ENCODE data around the gene CDH23. TPM values are rescaled to one million over a fixed set of nuclear protein-coding genes. Genes with fewer than 3 reads are reported as not detected.

The CDH23 gene
- total and polyA plus RNA-seq, 2 of the 8 experiments (the other 6 are each of a cell fraction or from before 2014, with no cell fraction given) = 1.9 to 4.9 TPM

- CTCF ChIA-PET (ENCODE audit: partially characterized antibody) = interaction anchor here (0.8 to 28.0 kb wide), 9 partner anchors 10 to 148 kb away, joined by 3 to 401 read pairs (median 4); partner anchors contain the start of genes CDH23 and SLC29A3
- H3K36me3 ChIP-seq (ENCODE audit: control insufficient read depth in 2 of 4, insufficient read depth in 4 of 4, low read length in 3 of 4) = no peaks in the 10 kb centered on the region
- no peak overlapping the region for H2BK120ac ChIP-seq (replicated peaks; ENCODE audit: low read depth, low read length)
- H4K91ac ChIP-seq (replicated peaks; ENCODE audit: insufficient read length, low read length) = no peak overlapping the region
- no peak overlapping the region for H2BK12ac ChIP-seq (ENCODE audit: low read depth, low read length)
- H2AFZ ChIP-seq (ENCODE audit: low read length) = no peak overlapping the region
- no peak overlapping the region for H2BK5ac ChIP-seq (ENCODE audit: low read depth, low read length)
- no peak overlapping the region for H2AK5ac ChIP-seq (ENCODE audit: low read depth, low read length)
- H3K4me2 ChIP-seq (ENCODE audit: insufficient read depth in 1 of 2, low read depth in 2 of 2, low read length in 2 of 2) = no peak overlapping the region
- no peak overlapping the region for H3K23ac ChIP-seq (ENCODE audit: insufficient read length)
- H3K14ac ChIP-seq (ENCODE audit: insufficient read length) = no peak overlapping the region
- TF ChIP-seq HDAC2 (IDR thresholded peaks at IDR 0.05; ENCODE audit: borderline replicate concordance in 1 of 2, low read depth in 2 of 2, low read length in 2 of 2) (no peak), SAP30 (IDR thresholded peaks at IDR 0.05; ENCODE audit: insufficient read depth, insufficient replicate concordance, low read length) (no peak), HDAC6 (IDR thresholded peaks at IDR 0.05; ENCODE audit: low read depth, low read length) (no peak), RAD21 (IDR thresholded peaks at IDR 0.05 in 1 of 2, conservative IDR thresholded peaks at IDR 0.05 in 1 of 2; ENCODE audit: low read depth in 2 of 2, low read length in 2 of 2) (no peak), CTCF (IDR thresholded peaks at IDR 0.05; ENCODE audit: control extremely low read depth in 1 of 3, insufficient read depth in 1 of 3, low read depth in 1 of 3, low read length in 3 of 3) (no peak), GABPA (IDR thresholded peaks at IDR 0.05; ENCODE audit: borderline replicate concordance, insufficient read depth, low read length) (no peak), GTF2F1 (IDR thresholded peaks at IDR 0.05; ENCODE audit: borderline replicate concordance, low read depth, low read length) (no peak), NRF1 (IDR thresholded peaks at IDR 0.05; ENCODE audit: low read depth, low read length) (no peak)
- POLR2A ChIA-PET (ENCODE audit: partially characterized antibody) = interaction anchor here (0.9 kb wide), 1 partner anchor 51 kb away, joined by 3 read pairs; no protein-coding TSS in a partner anchor
- 88% methylated on average over 8 of the region's 11 CpGs; no CpG with 5 or more reads in 1 of the 2 experiments for WGBS, 2 experiments (ENCODE audit: extremely low coverage in 1 of 2, insufficient coverage in 1 of 2, insufficient read length in 1 of 2, insufficient replicate concordance in 2 of 2, low coverage in 1 of 2, low lambda C conversion rate in 2 of 2, missing lambda C conversion rate in 1 of 2)
- H4K8ac ChIP-seq (ENCODE audit: extremely low read depth, insufficient read depth, low read length) = peak overlapping the region; percentile 9; the same call in 1 of the 2 replicates
- no peak overlapping the region for H2BK15ac ChIP-seq (ENCODE audit: low read length)
- H3K18ac ChIP-seq (ENCODE audit: extremely low read depth, low read length) = no peak overlapping the region
- no peak overlapping the region for H2BK20ac ChIP-seq (ENCODE audit: low read length)
- no peaks in the 10 kb centered on the region for H3K79me2 ChIP-seq (ENCODE audit: control insufficient read depth in 1 of 2, insufficient read depth in 2 of 2, low read length in 2 of 2)
- H3K27me3 ChIP-seq (replicated peaks in 1 of 4; ENCODE audit: control insufficient read depth in 3 of 4, extremely low read depth in 1 of 4, insufficient read depth in 3 of 4, low read length in 3 of 4) = no peaks in the 10 kb centered on the region; a peak in 1 of 7 replicates
- H3K27ac ChIP-seq (ENCODE audit: low read depth, low read length) = no peak overlapping the region
- FAIRE-seq (no peak), DNase-seq (ENCODE audit: low read depth in 1 of 2, low spot score in 2 of 2) (no peak)
- H3K4me3 ChIP-seq (ENCODE audit: extremely low read depth in 1 of 4, insufficient read depth in 2 of 4, low read depth in 3 of 4, low read length in 4 of 4) = no peak overlapping the region
- no peak overlapping the region for H3K4ac ChIP-seq (replicated peaks; ENCODE audit: insufficient read length, low read depth, low read length)
- H3K9ac ChIP-seq (replicated peaks in 1 of 4; ENCODE audit: extremely low read depth in 1 of 4, low read depth in 3 of 4, low read length in 3 of 4) = no peak overlapping the region
- no peak overlapping the region for H3K56ac ChIP-seq (replicated peaks; ENCODE audit: insufficient read length, low read depth, low read length)
- no peaks in the 10 kb centered on the region for H4K20me1 ChIP-seq (replicated peaks in 1 of 2; ENCODE audit: control insufficient read depth in 1 of 2, insufficient read depth in 2 of 2, low read length in 2 of 2)
- no peaks in the 10 kb centered on the region for H3K9me3 ChIP-seq (ENCODE audit: insufficient read depth in 2 of 2, low read depth in 1 of 2, low read length in 1 of 2)
- no peaks in the 10 kb centered on the region for H3K79me1 ChIP-seq (ENCODE audit: low read depth, low read length)
- no peaks in the 10 kb centered on the region for H3K23me2 ChIP-seq (ENCODE audit: low read depth, low read length)
- H4K5ac ChIP-seq (ENCODE audit: insufficient read length, low read depth, low read length) = no peak overlapping the region
- peaks cover 0 to 2% (median 0%) of the 10 kb centered on the region in 4 experiments; a peak in 3 of 7 replicates for H3K4me1 ChIP-seq (replicated peaks in 1 of 4; ENCODE audit: control insufficient read depth in 3 of 4, insufficient read depth in 4 of 4, low read length in 3 of 4)
Measured at GRCh38 chr10:71374481-71375233, 22.1 kb upstream of the CDH23 start.
